GM12875 (cell line): Measurements from ENCODE around the gene SIGLEC1.

ENCODE experiments used
- H3K4me3 ChIP-seq: one replicate; pipeline ENCODE4 v1.5.1; 2011; ENCODE audit warnings: low read depth, low read length, control low read depth
- TF ChIP-seq, protein P1 (sequence below): IDR thresholded peaks from 2 replicates; pipeline ENCODE4 v1.5.1; 2011; ENCODE audit warnings: low read depth, mild to moderate bottlenecking, control low read depth, inconsistent platforms, low read length, moderate library complexity, borderline replicate concordance; ENCODE audit not compliant: insufficient read depth

Gene SIGLEC1

DNA sequence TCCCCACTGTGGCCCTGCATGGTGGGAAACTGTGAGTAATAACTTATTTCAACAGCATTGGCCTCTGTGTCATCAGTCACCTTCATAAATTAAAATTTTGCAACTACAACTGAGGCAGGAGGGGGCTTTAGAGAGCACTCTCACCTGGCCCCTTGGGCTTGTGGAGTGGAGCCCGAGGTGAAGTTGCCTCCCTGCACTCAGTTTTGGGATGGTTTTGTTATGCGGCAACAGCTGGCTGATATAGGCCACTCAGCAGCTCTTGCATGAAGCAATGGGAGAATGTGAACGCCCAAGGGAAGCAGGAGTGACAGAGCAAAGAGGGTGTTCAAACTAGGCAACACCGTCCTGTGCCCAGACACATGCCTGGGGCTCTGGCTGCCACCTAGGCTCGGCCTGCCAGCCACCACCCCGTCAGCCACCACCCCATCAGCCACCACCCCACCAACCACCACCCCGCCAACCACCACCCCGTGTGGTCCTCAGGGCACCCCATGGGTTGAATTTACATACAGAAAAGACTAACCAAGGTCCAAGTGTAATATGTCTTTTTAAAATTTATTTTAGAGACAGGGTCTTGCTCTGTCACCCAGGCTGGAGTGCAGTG lies 44.9 kb downstream of the SIGLEC1 start:
- TF ChIP-seq, protein P1, sequence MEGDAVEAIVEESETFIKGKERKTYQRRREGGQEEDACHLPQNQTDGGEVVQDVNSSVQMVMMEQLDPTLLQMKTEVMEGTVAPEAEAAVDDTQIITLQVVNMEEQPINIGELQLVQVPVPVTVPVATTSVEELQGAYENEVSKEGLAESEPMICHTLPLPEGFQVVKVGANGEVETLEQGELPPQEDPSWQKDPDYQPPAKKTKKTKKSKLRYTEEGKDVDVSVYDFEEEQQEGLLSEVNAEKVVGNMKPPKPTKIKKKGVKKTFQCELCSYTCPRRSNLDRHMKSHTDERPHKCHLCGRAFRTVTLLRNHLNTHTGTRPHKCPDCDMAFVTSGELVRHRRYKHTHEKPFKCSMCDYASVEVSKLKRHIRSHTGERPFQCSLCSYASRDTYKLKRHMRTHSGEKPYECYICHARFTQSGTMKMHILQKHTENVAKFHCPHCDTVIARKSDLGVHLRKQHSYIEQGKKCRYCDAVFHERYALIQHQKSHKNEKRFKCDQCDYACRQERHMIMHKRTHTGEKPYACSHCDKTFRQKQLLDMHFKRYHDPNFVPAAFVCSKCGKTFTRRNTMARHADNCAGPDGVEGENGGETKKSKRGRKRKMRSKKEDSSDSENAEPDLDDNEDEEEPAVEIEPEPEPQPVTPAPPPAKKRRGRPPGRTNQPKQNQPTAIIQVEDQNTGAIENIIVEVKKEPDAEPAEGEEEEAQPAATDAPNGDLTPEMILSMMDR = no peak
- H3K4me3 ChIP-seq = no peak overlapping the region

DNA sequence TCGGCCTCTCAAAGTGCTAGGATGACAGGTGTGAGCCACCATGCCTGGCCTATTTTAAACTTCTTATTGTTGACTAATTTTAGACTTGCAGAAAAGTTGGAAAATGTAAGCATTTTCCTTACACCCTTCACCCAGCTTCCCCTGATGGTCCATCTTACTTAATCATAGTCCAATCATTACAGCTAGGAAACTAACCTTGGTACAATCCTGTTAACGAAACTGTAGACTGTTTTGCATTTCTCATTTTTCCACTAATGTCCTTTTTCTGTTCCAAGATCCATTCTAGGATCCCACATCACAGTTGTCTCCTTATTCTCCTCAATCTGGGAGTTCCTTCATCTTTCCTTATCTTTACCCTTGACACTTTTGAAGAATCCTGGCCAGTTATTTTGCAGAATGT lies 48.5 kb downstream of the SIGLEC1 start:
- TF ChIP-seq, protein P1 = no peak
- no peak overlapping the region for H3K4me3 ChIP-seq

DNA sequence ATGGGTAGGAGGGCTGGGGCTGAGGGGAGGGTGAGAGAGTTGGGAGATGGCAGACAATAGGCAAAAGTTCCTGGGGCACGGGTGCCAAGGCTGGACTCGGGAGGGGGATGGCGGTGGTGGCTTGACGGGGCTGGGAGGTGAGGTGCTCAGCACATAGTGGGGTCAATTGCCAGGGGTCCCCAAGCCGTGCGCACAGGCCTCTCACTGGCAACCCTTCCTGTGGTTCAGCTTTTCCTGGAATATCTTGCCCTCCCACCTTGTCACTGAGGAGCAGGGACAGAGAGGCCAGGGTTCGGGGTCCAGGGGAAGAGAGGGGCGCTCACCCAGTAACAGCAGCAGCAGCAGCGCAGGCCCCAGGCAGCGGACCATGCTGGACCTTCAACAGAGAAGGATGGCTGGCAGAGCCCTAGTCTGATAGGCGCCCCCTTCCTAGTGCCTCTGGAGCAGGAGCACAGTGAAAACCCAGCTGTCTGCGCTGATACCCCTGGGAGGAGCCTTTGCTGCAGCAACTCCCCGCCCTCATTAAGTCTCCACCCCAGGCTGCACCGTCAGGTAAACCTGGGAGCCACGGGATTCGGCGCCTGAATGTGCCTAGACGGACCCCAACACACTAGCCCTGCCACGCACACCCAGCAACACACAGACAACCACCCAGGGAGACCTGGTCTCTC lies 49.2 kb downstream of the SIGLEC1 start, which contains the start of gene GFRA4:
TSS of gene GFRA4 (minus strand) at position 369 of the 671 bp plus-strand sequence. CDS start at position 369, 0 bp downstream.
- no peak within 1 kb of the TSS for H3K4me3 ChIP-seq
- TF ChIP-seq, protein P1 = no peak
